Measurements from ENCODE around the gene ZBTB44. TPM values are rescaled to one million over a fixed set of nuclear protein-coding genes. Genes with fewer than 3 reads are reported as not detected.

The ZBTB44 gene
- polyA plus RNA-seq, 1 experiment = 18.7 TPM

- DNase-seq (ENCODE audit: low read depth, low spot score) = no peak
- no peaks in the 10 kb centered on the region for H3K27me3 ChIP-seq (ENCODE audit: control insufficient read depth, insufficient read depth, low read length)
Observed at GRCh38 chr11:130279989-130280388, 34.7 kb downstream of the ZBTB44 start.

GRCh38 chr11:130278745-130279144 is 36.0 kb downstream of the ZBTB44 start:
- no peak for DNase-seq (ENCODE audit: low read depth, low spot score)
- CTCF ChIA-PET = interaction anchor here (0.6 kb wide), 1 partner anchor 12 kb away, joined by 3 read pairs; no protein-coding TSS in a partner anchor

More at GRCh38 chr11:130279989-130280388, 34.7 kb downstream of the ZBTB44 start:
- ChIA-PET CTCF (interaction anchor here (0.8 kb wide), 1 partner anchor 584 kb away, joined by 3 read pairs; no protein-coding TSS in a partner anchor), POLR2A (no interaction called here)
- no peak overlapping the region for H3K27ac ChIP-seq (ENCODE audit: low read depth, low read length)
- peaks cover 6% of the 10 kb centered on the region for H3K9me3 ChIP-seq (ENCODE audit: control insufficient read depth, insufficient read depth, low read length)
- no peak overlapping the region for H3K4me3 ChIP-seq (ENCODE audit: low read depth, low read length)
- TF ChIP-seq CTCF (IDR thresholded peaks at IDR 0.05; ENCODE audit: low read depth, low read length) = no peak

GRCh38 chr11:130278151-130278550 is 36.6 kb downstream of the ZBTB44 start:
- TF ChIP-seq CTCF (IDR thresholded peaks at IDR 0.05; ENCODE audit: low read depth, low read length) = no peak
- H3K27ac ChIP-seq (ENCODE audit: low read depth, low read length) = no peak overlapping the region
- DNase-seq (ENCODE audit: low read depth, low spot score) = no peak
- H3K4me3 ChIP-seq (ENCODE audit: low read depth, low read length) = no peak overlapping the region
- H3K27me3 ChIP-seq (ENCODE audit: control insufficient read depth, insufficient read depth, low read length) = no peaks in the 10 kb centered on the region
- H3K9me3 ChIP-seq (ENCODE audit: control insufficient read depth, insufficient read depth, low read length) = peaks cover 6% of the 10 kb centered on the region
- POLR2A ChIA-PET = no interaction called here
- CTCF ChIA-PET = no interaction called here

More at GRCh38 chr11:130278745-130279144, 36.0 kb downstream of the ZBTB44 start:
- H3K27me3 ChIP-seq (ENCODE audit: control insufficient read depth, insufficient read depth, low read length) = no peaks in the 10 kb centered on the region
- POLR2A ChIA-PET = no interaction called here
- H3K4me3 ChIP-seq (ENCODE audit: low read depth, low read length) = no peak overlapping the region
- no peak overlapping the region for H3K27ac ChIP-seq (ENCODE audit: low read depth, low read length)
- peaks cover 6% of the 10 kb centered on the region for H3K9me3 ChIP-seq (ENCODE audit: control insufficient read depth, insufficient read depth, low read length)
- no peak for TF ChIP-seq CTCF (IDR thresholded peaks at IDR 0.05; ENCODE audit: low read depth, low read length)

GRCh38 chr11:130272336-130272735 is 42.4 kb downstream of the ZBTB44 start:
- Histone ChIP-seq H3K27ac (ENCODE audit: low read depth, low read length) (no peak overlapping the region), H3K4me3 (ENCODE audit: low read depth, low read length) (no peak overlapping the region), H3K9me3 (ENCODE audit: control insufficient read depth, insufficient read depth, low read length) (no peaks in the 10 kb centered on the region), H3K27me3 (ENCODE audit: control insufficient read depth, insufficient read depth, low read length) (no peaks in the 10 kb centered on the region)
- DNase-seq (ENCODE audit: low read depth, low spot score) = no peak
- no peak for TF ChIP-seq CTCF (IDR thresholded peaks at IDR 0.05; ENCODE audit: low read depth, low read length)
- ChIA-PET POLR2A (no interaction called here), CTCF (no interaction called here)

GRCh38 chr11:130269326-130269943 is 45.3 kb downstream of the ZBTB44 start:
- no peak for TF ChIP-seq CTCF (IDR thresholded peaks at IDR 0.05; ENCODE audit: low read depth, low read length)
- no peaks in the 10 kb centered on the region for H3K9me3 ChIP-seq (ENCODE audit: control insufficient read depth, insufficient read depth, low read length)
- ChIA-PET POLR2A (no interaction called here), CTCF (interaction anchor here (1.0 kb wide), 1 partner anchor 121 kb away, joined by 3 read pairs; no protein-coding TSS in a partner anchor)
- H3K27ac ChIP-seq (ENCODE audit: low read depth, low read length) = no peak overlapping the region
- H3K27me3 ChIP-seq (ENCODE audit: control insufficient read depth, insufficient read depth, low read length) = no peaks in the 10 kb centered on the region
- DNase-seq (ENCODE audit: low read depth, low spot score) = no peak
- no peak overlapping the region for H3K4me3 ChIP-seq (ENCODE audit: low read depth, low read length)

All from AG04450 (cell line).